VCaP (cell line): ENCODE results near the gene ALLC.

Experiments
- H3K27ac ChIP-seq: fragments of 450-650 bp; 2 replicates; pipeline ENCODE4 v1.5.1; 2017
- CTCF ChIP-seq: fragments of 450-650 bp; conservative IDR thresholded peaks from 2 replicates; pipeline ENCODE4 v1.5.1; 2017; ENCODE audit warnings: mild to moderate bottlenecking, moderate library complexity

ALLC gene

GRCh38 chr2:3665886-3666612 is 8.0 kb downstream of the ALLC start:
- H3K27ac ChIP-seq, result no peak overlapping the region
- TF ChIP-seq CTCF, result no peak

DNA sequence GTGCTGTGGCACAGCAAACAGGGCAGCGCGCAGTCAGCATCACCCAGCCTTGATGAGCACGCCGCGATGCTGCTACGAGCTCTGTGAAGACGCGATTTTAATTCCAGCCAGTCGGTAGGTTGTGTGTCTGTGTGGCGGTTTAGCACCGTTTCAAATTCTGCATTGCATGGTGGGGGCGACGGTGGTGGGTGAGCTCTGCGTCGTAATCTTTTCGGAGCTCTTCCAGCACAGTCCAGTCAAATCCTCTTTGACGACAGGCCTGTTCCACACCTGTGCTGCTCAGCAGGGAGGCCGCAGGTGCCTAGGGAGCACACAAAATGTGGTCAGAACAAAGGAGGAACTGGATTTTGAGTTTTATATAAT is 8.6 kb downstream of the ALLC start:
- TF ChIP-seq CTCF, result no peak
- H3K27ac ChIP-seq, result no peak overlapping the region

DNA sequence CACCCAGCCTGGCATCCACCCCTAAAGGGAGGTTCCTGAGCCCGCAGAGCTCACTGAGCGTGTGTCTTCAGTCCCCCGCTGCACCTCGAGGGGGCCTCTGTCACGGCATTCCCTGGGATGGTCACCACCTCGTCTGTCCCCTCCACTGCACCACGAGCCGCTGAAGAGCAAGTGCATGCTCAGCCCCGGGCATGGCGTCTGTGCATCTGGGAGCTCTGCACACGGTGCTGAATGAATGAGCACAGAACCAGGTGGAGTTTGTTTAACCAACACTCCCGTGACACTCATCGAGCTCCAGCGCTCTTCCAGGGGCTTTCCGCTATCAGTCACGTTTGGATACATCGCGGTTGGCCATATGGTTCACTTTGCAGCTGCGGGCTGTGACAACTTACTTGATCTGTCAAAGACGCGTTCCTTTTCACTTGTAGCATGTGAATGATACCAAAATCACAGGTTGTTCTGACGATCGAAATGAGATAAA is 9.2 kb downstream of the ALLC start:
- TF ChIP-seq CTCF, result no peak
- no peak overlapping the region for H3K27ac ChIP-seq

- no peak for TF ChIP-seq CTCF
- H3K27ac ChIP-seq, result no peak overlapping the region
Observed at GRCh38 chr2:3669656-3670055, 11.7 kb downstream of the ALLC start.

GRCh38 chr2:3670376-3670775 is 12.4 kb downstream of the ALLC start:
- no peak overlapping the region for H3K27ac ChIP-seq
- TF ChIP-seq CTCF, result no peak

DNA sequence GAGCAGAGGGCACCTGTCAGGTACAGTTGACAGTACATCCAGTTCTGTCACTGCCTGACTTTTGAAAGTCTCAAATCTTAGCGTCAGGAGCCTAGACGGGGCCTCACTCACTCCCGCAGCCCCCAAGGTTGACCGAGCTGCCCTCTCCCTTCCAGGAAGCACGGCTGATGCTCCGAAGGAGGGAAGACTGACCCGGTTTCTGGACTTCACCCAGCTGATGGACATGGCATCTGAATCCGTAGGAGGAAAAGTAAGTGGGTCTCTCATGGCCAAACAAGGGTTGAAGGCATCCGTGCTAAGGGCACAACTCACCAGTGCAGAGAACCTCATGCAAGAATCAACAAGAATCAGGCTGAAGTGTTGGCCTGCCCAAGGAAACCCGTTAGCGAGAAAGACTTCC is 12.9 kb downstream of the ALLC start:
- H3K27ac ChIP-seq, result no peak overlapping the region
- no peak for TF ChIP-seq CTCF

DNA sequence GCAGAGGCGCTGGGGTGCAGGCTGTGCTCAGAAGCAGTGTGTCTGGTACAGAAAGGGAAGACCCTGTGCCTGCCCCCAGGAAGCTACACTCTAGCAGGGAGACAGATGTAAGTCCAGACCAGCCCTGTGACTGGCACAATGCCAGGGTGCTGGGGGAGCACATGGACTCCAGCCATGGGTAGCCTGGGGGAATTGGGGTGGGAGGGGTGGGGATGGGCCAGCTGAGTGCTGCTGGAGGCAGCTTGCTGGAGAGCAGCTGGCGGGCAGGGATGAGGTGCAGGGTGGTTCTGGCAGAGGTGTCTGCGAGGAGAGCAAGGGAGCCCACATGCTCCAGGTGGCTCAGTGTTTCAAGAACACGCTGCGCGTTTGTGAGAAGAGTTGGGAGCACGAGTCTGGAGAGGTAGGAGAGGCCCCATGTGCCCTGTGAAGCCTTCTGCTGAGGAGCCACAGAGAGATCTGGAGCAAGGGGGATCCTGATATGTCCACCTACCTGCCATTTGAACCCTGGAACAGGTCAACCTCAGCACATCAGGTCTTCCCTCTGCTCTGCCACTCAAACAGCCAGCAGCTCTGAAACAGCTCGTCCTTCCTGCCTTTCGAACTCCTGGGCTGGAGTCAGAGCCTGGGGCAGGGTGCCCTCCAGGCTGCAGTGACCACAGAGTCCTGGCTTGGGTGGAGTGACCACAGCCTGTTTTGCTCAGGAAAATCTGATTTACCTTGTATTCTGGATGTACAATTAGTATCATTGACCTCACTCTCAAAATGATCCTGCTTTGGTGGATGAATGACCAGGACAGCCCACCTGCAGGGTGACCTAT is 15.1 kb downstream of the ALLC start:
- TF ChIP-seq CTCF, result no peak
- no peak overlapping the region for H3K27ac ChIP-seq
